Tibial artery (tissue), 4 donors: ENCODE results near the gene MX1.
A peak's percentile ranks its signal among the peaks of the same experiment; 100 is the strongest.

ENCODE experiments used
- DNase-seq, 2 donors: peaks; one replicate each; pipeline ENCODE4 v3.0.0-alpha.2; 2019
- H3K27ac ChIP-seq, 2 donors: fragments of 200-600 bp; sonication (generic) in 1 of 2; 1 replicate in 1 of 2; 2 replicates in 1 of 2; pipeline ENCODE4 v1.5.1; 2018 to 2019; ENCODE audit warnings: mild to moderate bottlenecking in 1 of 2
- H3K27me3 ChIP-seq, 2 donors: fragments of 200-600 bp; sonication (generic) in 1 of 2; one replicate each; pipeline versions ENCODE4 v1.5.1 to v1.6.0; 2016 to 2019
- H3K36me3 ChIP-seq, 3 donors: fragments of 200-600 bp; sonication (generic) in 2 of 3; one replicate each; pipeline ENCODE4 v1.5.1; 2016 to 2019; ENCODE audit warnings: mild to moderate bottlenecking in 2 of 3
- H3K4me1 ChIP-seq, 4 donors: fragments of 200-600 bp; sonication (generic) in 2 of 4; 1 replicate in 3 of 4; 2 replicates in 1 of 4; pipeline ENCODE4 v1.5.1; 2016 to 2019
- H3K4me3 ChIP-seq, 2 donors: fragments of 200-600 bp; sonication (generic) in 1 of 2; 1 replicate in 1 of 2; 2 replicates in 1 of 2; pipeline ENCODE4 v1.5.1; 2018 to 2019; ENCODE audit warnings: mild to moderate bottlenecking in 2 of 2
- H3K9me3 ChIP-seq, 3 donors: fragments of 200-600 bp; sonication (generic) in 1 of 3; one replicate each; pipeline ENCODE4 v1.5.1; 2016 to 2019
- CTCF ChIP-seq, 2 experiments: fragments of 200-600 bp in 1 of 2; fragments of 450-650 bp in 1 of 2; IDR thresholded peaks; one replicate each; pipeline ENCODE4 v1.5.1; 2017 to 2019; ENCODE audit warnings: antibody characterized with exemption in 2 of 2, mild to moderate bottlenecking in 1 of 2, moderate library complexity in 1 of 2
- intact Hi-C: fragments of 100-400 bp; cut with DNase I; formaldehyde crosslinking; loops from one replicate; pipeline ENCODE4 v1.15.0; 2023; ENCODE audit warnings: low total_unique reads

The MX1 gene

GRCh38 chr21:41435706-41436105, 9.7 kb downstream of the MX1 start:
- Histone ChIP-seq H3K27me3 (no peaks in the 10 kb centered on the region), H3K9me3 (peaks cover 0 to 6% (median 0%) of the 10 kb centered on the region in 3 donors), H3K27ac (no peak overlapping the region), H3K4me3 (no peak overlapping the region), H3K4me1 (no peaks in the 10 kb centered on the region), H3K36me3 (peaks cover 59 to 87% (median 77%) of the 10 kb centered on the region in 3 donors)
- no peak for TF ChIP-seq CTCF (IDR thresholded peaks at IDR 0.05)
- DNase-seq = peak in 1 of 2 donors; percentile 13
- intact Hi-C loops = no loop called here

GRCh38 chr21:41437729-41438128, 11.7 kb downstream of the MX1 start:
- Histone ChIP-seq H3K27me3 (no peaks in the 10 kb centered on the region), H3K36me3 (peaks cover 59 to 94% (median 87%) of the 10 kb centered on the region in 3 donors), H3K4me1 (no peaks in the 10 kb centered on the region), H3K27ac (no peak overlapping the region), H3K4me3 (no peak overlapping the region), H3K9me3 (peaks cover 0 to 6% (median 0%) of the 10 kb centered on the region in 3 donors)
- intact Hi-C loops = no loop called here
- TF ChIP-seq CTCF (IDR thresholded peaks at IDR 0.05) = no peak
- no peak for DNase-seq

GRCh38 chr21:41438425-41439113, 12.5 kb downstream of the MX1 start:
- H3K4me1 ChIP-seq = no peaks in the 10 kb centered on the region
- H3K27me3 ChIP-seq = no peaks in the 10 kb centered on the region
- intact Hi-C loops = no loop called here
- H3K9me3 ChIP-seq = peaks cover 0 to 6% (median 0%) of the 10 kb centered on the region in 3 donors
- no peak for TF ChIP-seq CTCF (IDR thresholded peaks at IDR 0.05)
- no peak overlapping the region for H3K27ac ChIP-seq
- peaks cover 59 to 94% (median 84%) of the 10 kb centered on the region in 3 donors for H3K36me3 ChIP-seq
- peak in 1 of 2 donors; percentile 34 for DNase-seq
- H3K4me3 ChIP-seq = no peak overlapping the region

GRCh38 chr21:41439248-41439647, 13.2 kb downstream of the MX1 start:
- Histone ChIP-seq H3K4me3 (no peak overlapping the region), H3K27me3 (no peaks in the 10 kb centered on the region), H3K27ac (no peak overlapping the region), H3K4me1 (no peaks in the 10 kb centered on the region), H3K9me3 (peaks cover 0 to under 1% (median 0%) of the 10 kb centered on the region in 3 donors), H3K36me3 (peaks cover 61 to 93% (median 80%) of the 10 kb centered on the region in 3 donors)
- TF ChIP-seq CTCF (IDR thresholded peaks at IDR 0.05) = no peak
- no peak for DNase-seq
- intact Hi-C loops = no loop called here

- intact Hi-C loops = no loop called here
- peak in 1 of 2 donors; percentile 53 for DNase-seq
- H3K4me1 ChIP-seq = no peaks in the 10 kb centered on the region
- H3K27me3 ChIP-seq = no peaks in the 10 kb centered on the region
- H3K9me3 ChIP-seq = no peaks in the 10 kb centered on the region
- H3K4me3 ChIP-seq = no peak overlapping the region
- peaks cover 50 to 92% (median 76%) of the 10 kb centered on the region in 3 donors for H3K36me3 ChIP-seq
- H3K27ac ChIP-seq = no peak overlapping the region
- no peak for TF ChIP-seq CTCF (IDR thresholded peaks at IDR 0.05)
These were observed 15.5 kb downstream of the MX1 start for GRCh38 chr21:41441546-41441945.
